Skeletal muscle satellite cell (primary cell): ENCODE results near the gene SCG5.

Source experiments
- H3K27me3 ChIP-seq: 2 replicates; pipeline ENCODE4 v1.7.0; 2013; ENCODE audit warnings: low read length; ENCODE audit not compliant: control insufficient read depth, insufficient read depth
- H3K36me3 ChIP-seq: 2 replicates; pipeline ENCODE4 v1.7.0; 2013; ENCODE audit warnings: mild to moderate bottlenecking, control low read depth, low read length; ENCODE audit not compliant: insufficient read depth
- H3K4me1 ChIP-seq: 2 replicates; pipeline ENCODE4 v1.7.0; 2013; ENCODE audit warnings: low read length; ENCODE audit not compliant: control insufficient read depth, insufficient read depth
- H3K4me2 ChIP-seq: 2 replicates; pipeline ENCODE4 v1.7.0; 2013; ENCODE audit warnings: mild to moderate bottlenecking, low read length
- H3K4me3 ChIP-seq: 2 replicates; pipeline ENCODE4 v1.7.0; 2013; ENCODE audit warnings: low read length
- H3K9ac ChIP-seq: 2 replicates; pipeline ENCODE4 v1.7.0; 2013; ENCODE audit warnings: mild to moderate bottlenecking, low read depth, low read length, moderate library complexity
- H3K9me3 ChIP-seq: replicated peaks from 2 replicates; pipeline ENCODE4 v1.7.0; 2013; ENCODE audit warnings: mild to moderate bottlenecking, control low read depth, low read length

SCG5 gene

GRCh38 chr15:32700501-32701150 lies 59.1 kb downstream of the SCG5 start:
- no peak overlapping the region for H3K9ac ChIP-seq
- no peaks in the 10 kb centered on the region for H3K27me3 ChIP-seq
- H3K9me3 ChIP-seq: no peaks in the 10 kb centered on the region
- H3K4me1 ChIP-seq: peaks cover 41% of the 10 kb centered on the region
- H3K4me2 ChIP-seq: no peak overlapping the region
- no peak overlapping the region for H3K4me3 ChIP-seq
- no peaks in the 10 kb centered on the region for H3K36me3 ChIP-seq

DNA sequence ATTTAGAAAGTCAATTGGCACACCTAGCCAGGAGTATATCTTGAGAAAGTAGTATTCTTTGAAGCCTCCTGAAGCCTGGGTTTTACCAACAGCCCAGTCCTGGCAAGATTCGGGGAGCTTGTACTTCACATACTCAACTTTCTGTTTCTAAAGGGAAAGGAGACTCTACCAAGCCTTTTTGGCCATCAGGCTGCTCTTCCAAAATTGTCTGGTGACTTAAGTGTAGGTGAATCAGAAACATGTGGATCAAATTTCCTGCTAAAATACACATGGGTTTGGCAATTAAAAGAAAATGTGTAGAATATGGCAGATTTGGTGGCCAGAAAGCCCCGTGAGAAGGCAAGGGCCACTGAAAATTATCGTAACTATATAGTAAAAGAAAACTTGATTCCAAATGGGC lies 60.4 kb downstream of the SCG5 start:
- peak overlapping the region; percentile 33 for H3K4me2 ChIP-seq
- no peaks in the 10 kb centered on the region for H3K27me3 ChIP-seq
- H3K4me1 ChIP-seq: peaks cover 52% of the 10 kb centered on the region
- H3K4me3 ChIP-seq: peak overlapping the region; percentile 49
- H3K9me3 ChIP-seq: no peaks in the 10 kb centered on the region
- no peaks in the 10 kb centered on the region for H3K36me3 ChIP-seq
- H3K9ac ChIP-seq: peak overlapping the region; percentile 65

GRCh38 chr15:32704395-32704981 lies 63.0 kb downstream of the SCG5 start:
- H3K4me1 ChIP-seq: peaks cover 53% of the 10 kb centered on the region

GRCh38 chr15:32705446-32705845 lies 63.9 kb downstream of the SCG5 start:
- Histone ChIP-seq H3K9ac (peak overlapping the region; percentile 72), H3K4me3 (no peak overlapping the region), H3K4me2 (peak overlapping the region; percentile 75), H3K9me3 (no peaks in the 10 kb centered on the region), H3K4me1 (peaks cover 53% of the 10 kb centered on the region), H3K36me3 (no peaks in the 10 kb centered on the region), H3K27me3 (no peaks in the 10 kb centered on the region)

More at GRCh38 chr15:32704395-32704981, 63.0 kb downstream of the SCG5 start:
- H3K9ac ChIP-seq: peak overlapping the region; percentile 72
- H3K36me3 ChIP-seq: no peaks in the 10 kb centered on the region
- H3K27me3 ChIP-seq: no peaks in the 10 kb centered on the region
- no peaks in the 10 kb centered on the region for H3K9me3 ChIP-seq
- H3K4me2 ChIP-seq: peak overlapping the region; percentile 75
- peak overlapping the region; percentile 42 for H3K4me3 ChIP-seq

DNA sequence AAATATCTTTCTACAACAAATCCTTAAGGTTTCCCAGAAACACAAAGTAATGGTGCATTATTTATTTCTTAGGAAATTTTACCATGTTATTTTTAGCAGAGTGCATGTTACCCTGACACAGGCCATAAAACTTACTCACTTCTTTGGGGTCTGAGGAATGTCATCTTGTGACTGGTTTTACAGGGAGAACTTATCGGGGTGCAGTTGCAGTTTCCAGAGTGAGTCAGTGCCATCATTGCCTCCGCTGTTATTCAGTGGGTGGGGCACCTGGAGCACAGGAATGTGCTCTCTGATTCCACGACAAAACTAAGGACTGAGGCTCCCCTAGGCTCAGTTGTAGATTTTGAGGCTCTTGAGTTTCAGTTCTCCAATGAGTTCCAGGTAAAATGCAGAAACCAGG lies 65.2 kb downstream of the SCG5 start:
- no peaks in the 10 kb centered on the region for H3K36me3 ChIP-seq
- H3K27me3 ChIP-seq: no peaks in the 10 kb centered on the region
- H3K9ac ChIP-seq: peak overlapping the region; percentile 77
- no peaks in the 10 kb centered on the region for H3K9me3 ChIP-seq
- H3K4me3 ChIP-seq: peak overlapping the region; percentile 37
- H3K4me1 ChIP-seq: peaks cover 43% of the 10 kb centered on the region
- H3K4me2 ChIP-seq: peak overlapping the region; percentile 65

DNA sequence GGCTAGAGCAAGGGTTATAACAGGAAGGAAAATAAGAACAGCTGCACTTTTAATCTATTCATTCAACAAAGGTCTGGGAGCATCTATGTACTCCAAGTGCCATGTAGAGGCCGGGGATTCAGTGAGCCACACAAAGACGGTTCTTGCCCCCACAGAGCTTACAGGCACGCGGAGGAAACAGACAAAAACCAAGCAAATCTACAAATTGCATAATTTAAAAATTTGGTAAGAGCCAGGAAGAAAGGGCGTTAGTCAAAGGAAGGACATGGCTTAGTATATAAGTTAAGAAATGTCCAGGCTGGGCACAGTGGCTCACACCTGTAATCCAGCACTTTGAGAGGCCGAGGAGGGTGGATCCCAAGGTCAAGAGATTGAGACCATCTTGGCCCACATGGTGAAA lies 65.9 kb downstream of the SCG5 start:
- Histone ChIP-seq H3K9ac (peak overlapping the region; percentile 77), H3K9me3 (no peaks in the 10 kb centered on the region), H3K4me2 (peak overlapping the region; percentile 65), H3K27me3 (no peaks in the 10 kb centered on the region), H3K4me1 (peaks cover 39% of the 10 kb centered on the region), H3K36me3 (no peaks in the 10 kb centered on the region), H3K4me3 (no peak overlapping the region)

GRCh38 chr15:32709295-32710033 lies 68.0 kb downstream of the SCG5 start:
- Histone ChIP-seq H3K9ac (no peak overlapping the region), H3K36me3 (no peaks in the 10 kb centered on the region), H3K27me3 (no peaks in the 10 kb centered on the region), H3K9me3 (no peaks in the 10 kb centered on the region), H3K4me3 (no peak overlapping the region), H3K4me2 (no peak overlapping the region), H3K4me1 (peaks cover 30% of the 10 kb centered on the region)

GRCh38 chr15:32715276-32715675 lies 73.8 kb downstream of the SCG5 start:
- H3K9me3 ChIP-seq: no peaks in the 10 kb centered on the region
- no peak overlapping the region for H3K4me2 ChIP-seq
- H3K4me1 ChIP-seq: peaks cover 25% of the 10 kb centered on the region
- peaks cover 14% of the 10 kb centered on the region for H3K36me3 ChIP-seq
- H3K27me3 ChIP-seq: no peaks in the 10 kb centered on the region
- no peak overlapping the region for H3K4me3 ChIP-seq
- H3K9ac ChIP-seq: no peak overlapping the region

DNA sequence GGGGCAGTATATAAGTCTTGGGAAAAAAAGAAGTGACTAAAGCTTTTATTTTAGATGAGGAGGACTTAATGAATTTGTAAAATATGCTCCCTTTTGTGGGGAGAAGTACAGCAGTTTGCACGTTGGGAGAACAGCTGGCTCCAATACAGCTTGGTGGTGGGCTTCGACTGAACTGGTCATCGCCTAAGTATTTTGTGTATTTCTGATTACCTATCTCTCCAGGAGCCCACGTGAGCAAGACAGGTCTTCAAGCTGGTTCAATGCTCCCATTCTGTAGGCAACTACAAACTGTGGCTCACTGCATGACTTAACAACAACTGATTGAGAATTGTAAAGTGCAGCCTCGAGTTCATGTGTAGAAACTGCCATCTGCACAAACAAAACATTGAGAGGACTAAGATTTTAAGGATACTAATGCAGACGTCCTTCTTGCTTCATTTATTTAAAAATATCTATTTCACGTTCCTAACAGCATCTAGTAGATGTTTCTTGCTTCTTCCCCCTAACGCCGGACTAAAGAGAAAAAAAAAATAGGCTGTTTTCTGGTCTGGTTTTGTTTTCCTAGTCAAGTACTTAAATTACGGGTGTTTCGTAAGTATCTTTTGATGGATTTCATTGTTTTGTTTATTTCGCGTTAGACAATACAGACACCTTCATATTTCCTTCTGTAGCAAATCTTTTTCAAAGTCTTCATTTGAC lies 74.9 kb downstream of the SCG5 start:
- H3K27me3 ChIP-seq: no peaks in the 10 kb centered on the region

GRCh38 chr15:32716915-32717425 lies 75.5 kb downstream of the SCG5 start:
- Histone ChIP-seq H3K9ac (peak overlapping the region; percentile 97), H3K27me3 (no peaks in the 10 kb centered on the region), H3K9me3 (no peaks in the 10 kb centered on the region), H3K4me3 (peak overlapping the region; percentile 88), H3K4me2 (peak overlapping the region; percentile 93), H3K36me3 (peaks cover 15% of the 10 kb centered on the region), H3K4me1 (peaks cover 39% of the 10 kb centered on the region)

More for the DNA sequence above, 74.9 kb downstream of the SCG5 start:
- no peaks in the 10 kb centered on the region for H3K9me3 ChIP-seq
- H3K4me3 ChIP-seq: peak overlapping the region; percentile 88
- peak overlapping the region; percentile 97 for H3K9ac ChIP-seq
- H3K4me2 ChIP-seq: peak overlapping the region; percentile 93
- H3K4me1 ChIP-seq: peaks cover 34% of the 10 kb centered on the region
- H3K36me3 ChIP-seq: peaks cover 15% of the 10 kb centered on the region
